NB4 (cell line): Measurements from ENCODE around the gene EDEM1.

Source experiments
- CTCF ChIP-seq: IDR thresholded peaks from one replicate; pipeline ENCODE4 v1.5.1; 2012; ENCODE audit warnings: low read depth, low read length
- MAX ChIP-seq: IDR thresholded peaks from 2 replicates; pipeline ENCODE4 v1.6.1; 2011; ENCODE audit warnings: low read depth, low read length
- MYC ChIP-seq: IDR thresholded peaks from 2 replicates; pipeline ENCODE4 v1.6.1; 2011; ENCODE audit warnings: low read depth, low read length

GRCh38 chr3:5219216-5219615 lies 31.7 kb downstream of the EDEM1 start:
- TF ChIP-seq MAX (no peak), MYC (no peak), CTCF (no peak)
